Bronchial epithelial cell (primary cell): ENCODE measurements around the gene TNK2. TPM values are rescaled to one million over a fixed set of nuclear protein-coding genes. Genes with fewer than 3 reads are reported as not detected.

Experiments
- DNase-seq: peaks from one replicate; pipeline ENCODE4 v3.0.0-alpha.2; 2010; ENCODE audit warnings: low read depth
- FAIRE-seq: peaks from 2 replicates; lab custom pipeline; 2011; peaks lifted over from hg19 to GRCh38; lab: Jason Lieb, UNC
- H3K27me3 ChIP-seq: 2 replicates; pipeline ENCODE4 v1.5.1; 2011; ENCODE audit warnings: low read length; ENCODE audit not compliant: control insufficient read depth, insufficient read depth
- H3K36me3 ChIP-seq: 2 replicates; pipeline ENCODE4 v1.5.1; 2011; ENCODE audit warnings: low read length; ENCODE audit not compliant: control insufficient read depth, insufficient read depth
- H3K4me3 ChIP-seq: 2 replicates; pipeline ENCODE4 v1.5.1; 2011; ENCODE audit warnings: mild to moderate bottlenecking, low read depth, low read length, control low read depth
- CTCF ChIP-seq: IDR thresholded peaks from 2 replicates; pipeline ENCODE4 v1.5.1; 2011; ENCODE audit warnings: mild to moderate bottlenecking, moderate library complexity, low read length, control low read depth, inconsistent platforms; ENCODE audit not compliant: insufficient read depth, severe bottlenecking
- total RNA-seq: library from RNA; depleted of rRNA; stranded (reverse); fragments of >200 nt; gene quantifications from 2 replicates; pipeline ENCODE4 v1.2.1, GENCODE V29; 2014

Gene TNK2
- total RNA-seq, 1 donor from 2014 or later, result 6.3 TPM

- no peaks in the 10 kb centered on the region for H3K27me3 ChIP-seq
- H3K36me3 ChIP-seq, result no peaks in the 10 kb centered on the region
- FAIRE-seq, result no peak
- TF ChIP-seq CTCF, result no peak
- no peak for DNase-seq
- no peak overlapping the region for H3K4me3 ChIP-seq
Measured at GRCh38 chr3:195853996-195854395, 54.4 kb downstream of the TNK2 start.

- TF ChIP-seq CTCF, result no peak
- DNase-seq (no peak), FAIRE-seq (no peak)
- H3K36me3 ChIP-seq, result no peaks in the 10 kb centered on the region
- no peak overlapping the region for H3K4me3 ChIP-seq
- H3K27me3 ChIP-seq, result no peaks in the 10 kb centered on the region
Measured at GRCh38 chr3:195853036-195853435, 55.3 kb downstream of the TNK2 start.

- DNase-seq (peak; percentile 80), FAIRE-seq (no peak)
- TF ChIP-seq CTCF, result peak; percentile 100
- Histone ChIP-seq H3K36me3 (no peaks in the 10 kb centered on the region), H3K27me3 (no peaks in the 10 kb centered on the region), H3K4me3 (no peak overlapping the region)
Measured at GRCh38 chr3:195850857-195851543, 57.4 kb downstream of the TNK2 start.

- no peaks in the 10 kb centered on the region for H3K27me3 ChIP-seq
Measured at GRCh38 chr3:195849322-195850074, 58.9 kb downstream of the TNK2 start.

GRCh38 chr3:195847055-195847950 is 61.0 kb downstream of the TNK2 start:
- no peak for FAIRE-seq
- Histone ChIP-seq H3K4me3 (no peak overlapping the region), H3K27me3 (no peaks in the 10 kb centered on the region), H3K36me3 (no peaks in the 10 kb centered on the region)
- no peak for DNase-seq
- TF ChIP-seq CTCF, result no peak

More at GRCh38 chr3:195849322-195850074, 58.9 kb downstream of the TNK2 start:
- H3K4me3 ChIP-seq, result no peak overlapping the region
- FAIRE-seq (no peak), DNase-seq (no peak)
- no peaks in the 10 kb centered on the region for H3K36me3 ChIP-seq
- peak; percentile 8 for TF ChIP-seq CTCF
